ENCODE results near the gene ROGDI.

Gene ROGDI

GRCh38 chr16:4801962-4802658 lies at the start of gene ROGDI:
TSS of gene ROGDI (minus strand) at chr16:4802633. CDS start at chr16:4802571, 62 bp downstream.
- DNase-seq, result peak; percentile 3

GRCh38 chr16:4850211-4850610 lies 47.8 kb upstream of the ROGDI start:
- peak; percentile 8 for DNase-seq

GRCh38 chr16:4847774-4848587 lies 45.5 kb upstream of the ROGDI start:
- DNase-seq, result peak; percentile 57

- DNase-seq, result peak; percentile 96
These were observed 44.7 kb upstream of the ROGDI start, which contains the start of the genes GLYR1 and UBN1 for GRCh38 chr16:4846901-4847773. TSS of gene GLYR1 (minus strand) at chr16:4847288. CDS start at chr16:4847265, 23 bp downstream. TSS of gene UBN1 (plus strand) at chr16:4847481. CDS start at chr16:4852918, 5,437 bp downstream.

- peak; percentile 33 for DNase-seq
These were observed 44.1 kb upstream of the ROGDI start for GRCh38 chr16:4846503-4846900.

GRCh38 chr16:4840984-4841383 lies 38.6 kb upstream of the ROGDI start:
- no peak for DNase-seq

GRCh38 chr16:4839942-4840341 lies 37.5 kb upstream of the ROGDI start:
- no peak for DNase-seq

GRCh38 chr16:4837733-4838501 lies 35.5 kb upstream of the ROGDI start:
- no peak for DNase-seq

- DNase-seq, result no peak
These were observed 34.3 kb upstream of the ROGDI start for GRCh38 chr16:4836727-4837126.

- no peak for DNase-seq
These were observed 31.2 kb upstream of the ROGDI start for GRCh38 chr16:4833584-4833983.

- no peak for DNase-seq
These were observed 30.4 kb upstream of the ROGDI start for GRCh38 chr16:4832698-4833343.

GRCh38 chr16:4831616-4832015 lies 29.2 kb upstream of the ROGDI start:
- DNase-seq, result no peak

- DNase-seq, result no peak
These were observed 28.0 kb upstream of the ROGDI start for GRCh38 chr16:4830408-4830807.

GRCh38 chr16:4828567-4829321 lies 26.3 kb upstream of the ROGDI start:
- DNase-seq, result no peak

- no peak for DNase-seq
These were observed 24.5 kb upstream of the ROGDI start for GRCh38 chr16:4826980-4827379.

GRCh38 chr16:4826526-4826925 lies 24.1 kb upstream of the ROGDI start:
- DNase-seq, result no peak

GRCh38 chr16:4825196-4825595 lies 22.8 kb upstream of the ROGDI start:
- no peak for DNase-seq

GRCh38 chr16:4820652-4821051 lies 18.2 kb upstream of the ROGDI start:
- no peak for DNase-seq

GRCh38 chr16:4814542-4815173 lies 12.2 kb upstream of the ROGDI start:
- no peak for DNase-seq

GRCh38 chr16:4814046-4814445 lies 11.6 kb upstream of the ROGDI start:
- DNase-seq, result peak; percentile 9

All from HCEC 1CT (cell line).